ENCODE measurements around the gene CD46. TPM values are rescaled to one million over a fixed set of nuclear protein-coding genes. Genes with fewer than 3 reads are reported as not detected.
"Not testable (repeated sequence)": the region's sequence is repeated elsewhere in the genome, so short reads cannot be mapped to it uniquely, and the experiment has no call there.

CD46 gene
- total and polyA plus RNA-seq, 2 donors (not counting 1 experiment from before 2014, with no cell fraction given): 38.6 to 173 TPM

DNA sequence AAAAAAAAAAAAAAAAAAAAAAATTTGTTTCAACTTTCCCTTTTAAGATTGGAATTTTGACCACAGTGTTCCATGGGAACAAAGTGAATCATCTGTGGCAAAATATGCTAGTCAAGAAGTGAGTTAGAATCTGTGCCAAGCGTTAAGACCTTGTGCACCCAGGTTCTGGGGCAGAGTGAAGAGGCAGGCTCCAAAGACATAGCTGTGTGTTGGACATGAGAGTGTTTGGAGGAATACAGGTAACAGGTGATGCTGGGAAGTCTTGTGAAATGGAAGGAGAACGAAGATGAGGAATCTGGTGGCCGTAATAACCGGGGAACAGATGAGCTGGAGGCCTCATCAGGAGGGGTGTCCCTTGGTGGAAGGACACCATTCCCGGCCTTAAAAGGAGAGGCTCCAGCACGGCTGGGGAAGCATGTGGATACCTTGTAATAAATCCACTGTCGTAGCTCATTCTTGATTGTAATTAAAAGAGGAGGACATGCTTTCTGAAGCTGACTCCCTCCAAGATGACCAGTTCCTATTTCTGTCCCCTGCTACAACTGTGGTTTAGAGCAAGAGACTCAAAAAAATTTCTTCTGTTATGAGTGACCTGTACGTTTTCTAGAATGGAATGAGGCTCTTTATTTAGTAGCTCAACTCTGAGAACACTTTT lies 14.2 kb upstream of the CD46 start:
- CTCF ChIA-PET: interaction anchor here (1.0 kb wide), 1 partner anchor 40 kb away, joined by 3 read pairs; no protein-coding TSS in a partner anchor
- H3K27me3 ChIP-seq (replicated peaks in 1 of 4; ENCODE audit: control extremely low read depth in 1 of 4, control insufficient read depth in 3 of 4, insufficient read depth in 4 of 4, low read length in 3 of 4); DNase-seq; H3K79me2 ChIP-seq (ENCODE audit: control insufficient read depth, insufficient read depth, low read length); H3K4me1 ChIP-seq (ENCODE audit: control insufficient read depth in 2 of 2, insufficient read depth in 2 of 2, low read length in 2 of 2); H3K4me3 Mint-ChIP-seq; H3K4me1 Mint-ChIP-seq; ATAC-seq (ENCODE audit: low read depth); H3K36me3 ChIP-seq (replicated peaks in 1 of 2; ENCODE audit: control extremely low read depth in 1 of 2, control insufficient read depth in 1 of 2, extremely low read depth in 1 of 2, insufficient read depth in 2 of 2, low read length in 1 of 2); H4K20me1 ChIP-seq (ENCODE audit: control insufficient read depth, insufficient read depth, low read length, poor library complexity, severe bottlenecking); H3K9ac ChIP-seq (ENCODE audit: low read length); H3K9me3 Mint-ChIP-seq (ENCODE audit: insufficient read depth); H3K9me3 ChIP-seq (ENCODE audit: control extremely low read depth in 1 of 3, control insufficient read depth in 2 of 3, insufficient read depth in 1 of 3, low read length in 2 of 3); POLR2A ChIA-PET; H3K27me3 Mint-ChIP-seq; intact Hi-C loops (cut with micrococcal nuclease); H3K27ac ChIP-seq (ENCODE audit: low read length in 2 of 2); H3K4me2 ChIP-seq (replicated peaks; ENCODE audit: low read depth, low read length, poor library complexity, severe bottlenecking); H3K4me3 ChIP-seq (ENCODE audit: control extremely low read depth in 1 of 5, extremely low read depth in 1 of 5, insufficient read depth in 1 of 5, low read depth in 2 of 5, low read length in 4 of 5); H3K27ac Mint-ChIP-seq; H2AFZ ChIP-seq (ENCODE audit: insufficient read depth, low read depth, low read length, poor library complexity, severe bottlenecking): not testable (repeated sequence)
- 93% methylated on average over 5 of the region's 8 CpGs for WGBS (ENCODE audit: insufficient coverage)

- not testable (repeated sequence) for H2AFZ ChIP-seq (ENCODE audit: insufficient read depth, low read depth, low read length, poor library complexity, severe bottlenecking)
Measured at GRCh38 chr1:207738158-207738659, 13.6 kb upstream of the CD46 start.

More at GRCh38 chr1:207738158-207738659, 13.6 kb upstream of the CD46 start:
- H3K9me3 ChIP-seq (ENCODE audit: control extremely low read depth in 1 of 3, control insufficient read depth in 2 of 3, insufficient read depth in 1 of 3, low read length in 2 of 3); intact Hi-C loops (cut with micrococcal nuclease); H3K9ac ChIP-seq (ENCODE audit: low read length); H3K4me1 Mint-ChIP-seq; H3K36me3 ChIP-seq (replicated peaks in 1 of 2; ENCODE audit: control extremely low read depth in 1 of 2, control insufficient read depth in 1 of 2, extremely low read depth in 1 of 2, insufficient read depth in 2 of 2, low read length in 1 of 2); DNase-seq; H3K27ac ChIP-seq (ENCODE audit: low read length in 2 of 2); H3K4me1 ChIP-seq (ENCODE audit: control insufficient read depth in 2 of 2, insufficient read depth in 2 of 2, low read length in 2 of 2); H3K4me3 Mint-ChIP-seq; H4K20me1 ChIP-seq (ENCODE audit: control insufficient read depth, insufficient read depth, low read length, poor library complexity, severe bottlenecking); ATAC-seq (ENCODE audit: low read depth); H3K4me2 ChIP-seq (replicated peaks; ENCODE audit: low read depth, low read length, poor library complexity, severe bottlenecking); H3K27me3 Mint-ChIP-seq; H3K4me3 ChIP-seq (ENCODE audit: control extremely low read depth in 1 of 5, extremely low read depth in 1 of 5, insufficient read depth in 1 of 5, low read depth in 2 of 5, low read length in 4 of 5); H3K9me3 Mint-ChIP-seq (ENCODE audit: insufficient read depth); H3K27me3 ChIP-seq (replicated peaks in 1 of 4; ENCODE audit: control extremely low read depth in 1 of 4, control insufficient read depth in 3 of 4, insufficient read depth in 4 of 4, low read length in 3 of 4); H3K79me2 ChIP-seq (ENCODE audit: control insufficient read depth, insufficient read depth, low read length); H3K27ac Mint-ChIP-seq; POLR2A ChIA-PET: not testable (repeated sequence)
- 100% methylated on average over 2 of the region's 6 CpGs for WGBS (ENCODE audit: insufficient coverage)
- CTCF ChIA-PET: interaction anchor here (0.8 to 1.0 kb wide), 2 partner anchors 40 to 60 kb away, joined by 3 read pairs; no protein-coding TSS in a partner anchor
